GM21737 (cell line): ENCODE measurements around the gene NUP98.
A peak's percentile ranks its signal among the peaks of the same experiment; 100 is the strongest.
"Not testable (repeated sequence)": the region's sequence is repeated elsewhere in the genome, so short reads cannot be mapped to it uniquely, and the experiment has no call there.

ENCODE experiments used
- ATAC-seq: cut with Tn5 transposase; IDR thresholded peaks from one replicate; pipeline ENCODE4 v1.9.1; 2021; ENCODE audit warnings: mild to moderate bottlenecking, moderate library complexity; ENCODE audit not compliant: unreplicated experiment

NUP98 gene

DNA sequence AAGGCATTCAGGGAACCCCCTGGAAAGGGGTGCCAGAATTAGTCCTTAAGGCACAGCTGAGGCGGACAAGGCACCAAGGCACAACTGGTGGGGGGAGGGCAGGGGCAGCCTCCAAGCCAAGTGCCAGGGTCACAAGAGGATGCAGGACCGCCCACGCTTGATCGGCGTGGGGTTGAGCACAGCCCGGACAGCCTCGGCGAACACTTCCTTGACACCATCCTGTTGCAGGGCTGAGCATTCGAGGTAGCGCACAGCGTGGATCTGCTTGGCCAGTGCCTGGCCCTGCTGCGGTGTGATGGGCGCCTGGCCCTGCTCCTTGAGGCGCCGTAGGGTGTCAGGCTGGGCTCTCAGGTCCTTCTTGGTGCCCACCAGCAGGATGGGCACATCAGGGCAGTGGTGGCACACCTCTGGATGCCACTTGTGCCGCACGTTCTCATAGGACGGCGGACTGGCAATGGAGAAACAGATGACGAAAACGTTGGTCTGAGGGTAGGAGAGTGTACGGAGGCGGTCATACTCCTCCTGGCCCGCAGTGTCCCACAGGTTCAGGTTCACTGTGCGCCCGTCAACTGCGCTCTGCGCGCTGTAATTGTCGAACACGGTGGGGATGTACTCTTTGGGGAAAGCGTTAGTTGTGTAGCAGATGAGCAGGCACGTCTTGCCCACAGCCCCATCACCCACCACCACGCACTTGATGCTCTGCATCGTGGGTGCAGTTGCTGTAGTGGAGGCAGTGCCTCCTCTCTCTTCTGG lies 30.3 kb upstream of the NUP98 start:
- ATAC-seq: no peak

DNA sequence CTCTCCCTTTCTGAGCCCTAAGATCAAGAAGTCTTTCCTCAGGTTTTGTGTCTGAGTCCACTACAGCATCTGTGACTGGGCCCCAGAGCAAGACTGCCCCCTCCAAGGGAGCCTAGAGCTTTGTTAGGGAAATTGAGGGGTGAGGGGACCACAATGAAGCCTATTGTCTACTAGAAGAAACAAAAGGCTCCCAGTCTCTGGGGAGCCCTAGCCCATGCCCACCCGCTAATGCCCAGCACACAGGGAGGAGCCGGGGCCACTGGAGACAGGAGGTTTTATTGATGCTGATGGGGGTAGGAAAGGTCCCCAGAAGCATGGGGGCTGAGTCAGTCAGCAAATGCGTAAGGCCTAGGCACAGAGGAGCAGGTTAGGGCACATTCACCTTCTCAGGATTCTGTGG lies 29.4 kb upstream of the NUP98 start:
- no peak for ATAC-seq

DNA sequence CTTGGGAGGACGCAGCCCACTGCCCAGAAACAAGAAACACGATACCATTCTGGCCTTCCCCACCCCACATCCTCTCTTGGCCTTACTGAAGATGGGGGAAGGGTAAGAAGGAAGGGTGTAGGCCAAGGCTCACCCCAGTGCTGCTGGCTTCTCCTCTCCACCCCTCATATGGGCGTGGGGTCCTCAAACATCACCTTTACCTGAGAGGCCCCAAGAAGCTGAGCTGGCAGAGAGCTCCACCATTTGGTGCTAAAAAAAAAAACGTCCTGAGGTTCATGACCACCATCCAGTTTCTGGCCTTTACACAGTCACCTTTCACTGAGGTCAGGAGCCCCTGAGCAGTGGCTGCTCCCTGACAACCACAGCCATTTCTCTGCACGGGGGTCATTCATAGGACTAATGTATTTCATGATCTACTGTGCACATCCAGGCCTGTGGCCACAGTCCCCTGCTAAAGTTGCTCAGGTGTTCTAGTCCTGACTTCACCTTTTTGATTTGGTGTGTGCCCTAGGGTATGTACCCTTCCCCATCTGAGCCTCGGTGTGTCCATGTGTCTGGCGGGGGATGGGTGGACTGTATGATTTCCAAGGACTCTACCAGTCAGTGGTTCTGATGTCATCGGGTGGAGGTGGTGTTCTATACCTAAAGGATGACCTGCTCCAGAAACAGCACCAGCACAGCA lies 28.3 kb upstream of the NUP98 start:
- no peak for ATAC-seq

DNA sequence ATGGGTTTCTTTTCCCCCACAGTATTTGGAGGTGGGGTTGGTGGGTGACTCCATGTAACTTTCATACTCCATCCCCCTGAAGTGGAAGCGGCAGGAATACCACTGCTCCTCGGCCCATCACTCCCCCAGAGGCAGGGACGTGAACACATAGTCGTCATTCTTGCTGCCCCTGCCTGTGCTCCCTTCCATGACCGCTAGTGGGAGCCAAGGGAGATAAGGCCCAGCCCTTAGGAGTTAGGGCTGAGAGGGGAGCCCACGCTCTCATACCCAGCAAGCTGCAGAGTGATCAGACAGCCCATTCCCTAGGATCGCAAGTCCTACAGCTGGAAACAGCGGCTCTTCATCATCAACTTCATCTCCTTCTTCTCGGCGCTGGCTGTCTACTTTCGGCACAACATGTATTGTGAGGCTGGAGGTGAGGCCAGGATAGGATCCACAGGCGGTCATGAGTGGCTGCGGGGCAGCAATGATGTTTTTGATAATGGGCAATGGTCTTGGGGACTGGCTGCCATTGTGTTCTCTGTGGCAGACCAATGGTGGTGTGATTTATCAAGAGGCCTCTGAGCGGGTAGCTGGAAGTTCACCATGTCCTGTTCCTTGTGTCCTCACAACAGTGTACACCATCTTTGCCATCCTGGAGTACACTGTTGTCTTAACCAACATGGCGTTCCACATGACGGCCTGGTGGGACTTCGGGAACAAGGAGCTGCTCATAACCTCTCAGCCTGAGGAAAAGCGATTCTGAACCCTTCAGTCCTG lies 27.5 kb upstream of the NUP98 start:
- ATAC-seq: peak; percentile 61

DNA sequence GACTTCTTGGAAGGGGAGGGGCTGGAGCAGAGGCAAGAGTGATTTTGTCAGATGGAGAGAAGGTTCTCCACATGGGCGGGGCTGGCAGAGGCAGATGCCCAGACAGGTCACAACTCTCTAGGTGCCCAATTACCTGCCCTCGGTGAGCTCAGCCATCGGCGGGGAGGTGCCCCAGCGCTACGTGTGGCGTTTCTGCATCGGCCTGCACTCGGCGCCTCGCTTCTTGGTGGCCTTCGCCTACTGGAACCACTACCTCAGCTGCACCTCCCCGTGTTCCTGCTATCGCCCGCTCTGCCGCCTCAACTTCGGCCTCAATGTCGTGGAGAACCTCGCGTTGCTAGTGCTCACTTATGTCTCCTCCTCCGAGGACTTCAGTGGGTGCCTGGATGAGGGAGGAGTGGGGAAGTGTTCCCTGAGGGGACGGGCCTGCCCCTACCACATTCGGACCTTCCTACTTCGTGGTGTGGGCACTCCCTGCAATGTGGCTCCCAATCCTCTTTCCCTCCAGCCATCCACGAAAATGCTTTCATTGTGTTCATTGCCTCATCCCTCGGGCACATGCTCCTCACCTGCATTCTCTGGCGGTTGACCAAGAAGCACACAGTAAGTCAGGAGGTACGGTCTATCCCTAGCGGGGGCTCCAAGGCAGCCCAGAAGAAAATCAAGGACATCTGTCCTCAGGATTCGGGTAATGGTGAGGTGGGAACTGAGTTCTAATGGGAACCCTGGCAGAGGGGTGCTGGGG lies 26.6 kb upstream of the NUP98 start:
- ATAC-seq: no peak

DNA sequence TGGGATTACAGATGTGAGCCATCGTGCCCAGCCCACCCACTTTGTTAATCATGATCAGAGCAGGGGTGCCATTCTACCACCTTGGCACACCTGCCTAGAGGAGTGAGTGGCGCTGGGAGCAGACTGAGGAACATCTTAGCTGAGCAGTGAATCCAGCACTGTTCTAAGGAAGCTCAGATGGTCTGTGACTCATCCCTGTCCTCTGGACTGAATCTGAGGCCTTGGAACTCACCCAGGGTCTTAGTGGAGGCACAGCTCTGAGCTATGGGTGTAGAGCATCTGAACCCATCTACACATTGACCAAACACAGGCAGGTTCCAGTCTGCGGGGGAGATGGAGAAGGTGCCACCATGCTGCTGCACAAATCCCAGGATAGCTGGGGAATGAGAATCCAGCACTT lies 25.9 kb upstream of the NUP98 start:
- no peak for ATAC-seq

DNA sequence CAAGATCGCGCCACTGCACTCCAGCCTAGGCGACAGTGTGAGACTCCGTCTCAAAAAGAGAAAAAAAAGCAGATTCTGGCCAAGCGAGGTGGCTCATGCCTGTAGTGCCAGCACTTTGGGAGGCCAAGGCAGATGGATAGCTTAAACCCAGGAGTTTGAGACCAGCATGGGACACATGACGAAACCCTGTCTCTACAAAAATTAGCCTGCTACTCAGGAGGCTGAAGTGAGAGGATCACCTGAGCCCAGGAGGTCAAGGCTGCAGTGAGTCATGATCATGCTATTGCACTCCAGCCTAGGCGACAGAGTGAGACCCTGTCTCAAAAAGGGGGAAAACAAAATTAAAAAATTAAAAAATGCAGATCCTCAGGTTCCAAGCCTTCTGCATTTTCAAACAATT lies 25.0 kb upstream of the NUP98 start:
- ATAC-seq: no peak

DNA sequence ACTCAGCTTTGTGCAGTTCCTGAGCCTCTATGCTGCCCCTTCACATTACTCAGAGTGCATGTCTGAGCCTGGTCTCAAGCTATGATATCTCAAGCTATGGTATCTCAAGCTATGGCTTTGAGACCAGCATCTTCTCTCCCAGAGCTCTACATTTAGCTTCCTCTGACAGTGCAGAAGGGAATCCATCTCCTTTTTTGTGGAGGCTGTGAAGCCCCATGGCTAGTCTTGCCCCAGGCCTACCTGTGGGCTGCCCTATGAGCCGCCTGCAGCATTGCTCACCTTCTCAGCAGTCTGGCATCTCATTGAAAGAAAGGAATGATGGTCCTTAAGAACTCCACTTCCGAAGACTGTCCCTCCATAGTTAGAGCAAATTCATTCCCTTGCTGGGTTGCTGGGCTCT lies 23.6 kb upstream of the NUP98 start:
- no peak for ATAC-seq

DNA sequence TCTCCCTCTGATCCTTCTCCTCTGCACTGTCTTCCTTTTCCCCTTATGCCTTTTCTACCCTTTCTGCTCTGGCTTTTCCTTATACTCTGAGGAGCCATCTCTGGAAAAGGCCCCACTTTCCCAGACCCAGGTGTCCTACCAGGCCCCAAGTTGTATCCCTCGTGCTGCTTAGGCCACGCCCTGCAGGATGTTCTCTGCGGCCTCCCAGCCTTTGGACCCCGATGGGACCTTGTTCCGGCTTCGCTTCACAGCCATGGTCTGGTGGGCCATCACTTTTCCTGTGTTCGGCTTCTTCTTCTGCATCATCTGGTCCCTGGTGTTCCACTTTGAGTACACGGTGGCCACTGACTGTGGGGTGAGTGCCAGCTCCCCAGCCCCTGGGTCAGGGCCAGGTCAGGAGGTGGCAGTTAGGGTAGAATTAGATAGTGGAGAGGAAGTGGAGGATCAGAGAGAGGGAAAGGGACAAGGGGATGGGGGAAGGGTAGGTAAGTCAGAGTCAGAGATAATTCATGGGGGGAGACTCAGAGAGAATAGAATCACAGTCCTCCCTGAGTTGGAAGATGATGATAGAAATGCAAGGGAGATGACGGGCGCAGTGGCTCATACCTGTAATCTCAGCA lies 19.9 kb upstream of the NUP98 start:
- no peak for ATAC-seq

DNA sequence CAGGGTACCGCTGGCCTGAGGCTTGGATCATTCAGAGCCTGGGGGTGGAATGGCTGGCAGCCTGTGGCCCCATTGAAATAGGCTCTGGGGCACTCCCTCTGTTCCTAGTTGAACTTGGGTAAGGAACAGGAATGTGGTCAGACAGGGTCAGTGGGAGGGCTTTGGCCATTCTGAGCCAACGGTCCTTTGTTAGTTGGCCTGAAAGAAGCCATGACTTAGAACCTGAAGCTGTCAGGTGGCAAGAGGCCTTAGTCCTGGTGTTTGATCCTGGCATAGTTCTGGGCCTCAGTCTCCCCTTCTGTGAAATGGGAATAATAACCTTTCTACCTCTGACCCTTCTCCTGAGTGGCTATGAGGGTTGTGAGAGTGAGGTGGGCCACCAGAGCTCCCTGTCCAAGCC lies 19.3 kb upstream of the NUP98 start:
- no peak for ATAC-seq

DNA sequence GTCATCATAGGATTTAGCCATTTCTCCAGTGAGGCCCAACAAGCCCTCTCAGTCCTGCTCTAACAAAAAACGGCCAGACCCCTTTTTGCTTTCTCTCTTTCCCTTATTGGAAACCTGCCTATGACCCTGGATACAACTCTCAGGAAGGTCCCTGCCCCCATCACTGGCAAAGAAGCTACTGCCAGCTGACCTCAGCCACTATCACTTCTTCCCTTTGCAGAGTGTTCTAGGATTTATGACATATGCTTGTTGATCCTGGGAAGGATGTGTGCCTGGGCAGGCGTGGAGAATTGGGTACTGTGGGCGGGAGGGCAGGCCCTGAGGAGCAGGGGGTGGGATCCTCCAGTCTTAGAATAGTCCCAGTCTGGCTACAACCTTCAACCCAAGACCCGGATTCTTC lies 18.5 kb upstream of the NUP98 start:
- no peak for ATAC-seq

DNA sequence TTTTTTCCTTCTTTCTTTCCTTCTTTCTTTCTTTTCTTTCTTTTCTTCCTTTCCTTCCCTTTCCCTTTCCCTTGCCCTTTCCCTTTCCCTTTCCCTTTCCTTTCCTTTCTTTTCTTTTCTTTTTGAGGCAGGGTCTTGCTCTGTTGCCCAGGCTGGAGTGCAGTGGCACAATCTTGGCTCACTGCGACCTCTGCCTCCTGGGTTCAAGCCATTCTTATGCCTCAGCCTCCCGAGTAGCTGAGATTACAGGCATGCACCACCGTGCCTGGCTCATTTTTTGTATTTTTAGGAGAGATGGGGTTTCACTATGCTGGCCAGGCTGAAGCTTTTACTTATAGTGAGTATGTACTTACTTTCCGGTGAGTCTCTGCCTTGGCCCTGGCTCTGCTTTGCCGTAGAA lies 17.5 kb upstream of the NUP98 start:
- not testable (repeated sequence) for ATAC-seq

DNA sequence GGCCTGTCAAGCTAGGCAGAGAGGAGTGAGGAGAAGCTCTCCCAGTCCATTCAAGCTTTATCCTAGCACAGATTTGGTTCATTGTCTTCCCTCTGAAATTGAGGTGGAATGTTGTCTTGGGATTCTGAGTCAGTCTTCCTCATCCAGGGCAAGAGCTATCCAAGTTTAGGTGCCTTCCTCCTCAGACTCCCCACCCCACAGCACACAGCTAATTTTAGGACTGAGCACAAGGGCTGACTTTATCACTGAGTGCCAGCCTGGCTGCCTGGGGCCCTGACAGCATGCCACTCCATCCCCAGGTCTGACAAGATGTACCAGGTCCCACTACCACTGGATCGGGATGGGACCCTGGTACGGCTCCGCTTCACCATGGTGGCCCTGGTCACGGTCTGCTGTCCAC lies 13.6 kb upstream of the NUP98 start:
- ATAC-seq: no peak

DNA sequence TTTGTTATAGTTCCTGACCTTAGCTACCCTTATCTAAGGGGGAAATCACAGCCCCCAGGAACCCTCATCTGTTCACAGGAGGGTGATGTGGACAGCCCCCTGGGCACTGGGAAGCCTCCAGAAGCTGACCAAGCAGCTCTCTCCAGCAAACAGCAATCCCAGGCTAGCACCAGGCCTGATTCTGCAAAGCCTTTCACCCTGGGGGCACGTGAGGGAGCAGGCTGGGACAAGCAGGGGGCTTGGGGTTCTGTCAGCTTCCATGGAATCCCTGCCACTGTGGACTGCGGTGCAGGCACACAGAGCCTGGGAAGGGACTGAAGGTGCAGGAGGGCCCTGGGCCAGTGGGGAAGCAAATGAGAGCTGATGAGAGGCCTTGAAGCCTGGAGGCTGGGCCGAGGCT lies 13.1 kb upstream of the NUP98 start:
- ATAC-seq: no peak

DNA sequence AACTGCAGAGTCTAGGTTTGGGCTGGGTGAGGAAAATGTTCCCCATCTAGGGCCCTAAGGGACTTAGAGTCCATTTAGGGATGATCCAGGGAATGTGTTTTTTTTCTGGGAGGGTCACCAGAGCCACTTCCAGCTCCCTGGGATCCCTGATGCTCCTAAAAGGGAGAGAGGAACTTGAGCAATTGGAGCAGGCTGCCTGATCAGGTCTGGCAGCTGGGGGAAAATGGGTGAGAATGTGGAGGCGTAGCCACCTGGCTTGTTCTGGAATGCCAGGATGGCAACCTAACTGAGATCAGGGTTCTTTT lies 12.2 kb upstream of the NUP98 start:
- ATAC-seq: no peak

DNA sequence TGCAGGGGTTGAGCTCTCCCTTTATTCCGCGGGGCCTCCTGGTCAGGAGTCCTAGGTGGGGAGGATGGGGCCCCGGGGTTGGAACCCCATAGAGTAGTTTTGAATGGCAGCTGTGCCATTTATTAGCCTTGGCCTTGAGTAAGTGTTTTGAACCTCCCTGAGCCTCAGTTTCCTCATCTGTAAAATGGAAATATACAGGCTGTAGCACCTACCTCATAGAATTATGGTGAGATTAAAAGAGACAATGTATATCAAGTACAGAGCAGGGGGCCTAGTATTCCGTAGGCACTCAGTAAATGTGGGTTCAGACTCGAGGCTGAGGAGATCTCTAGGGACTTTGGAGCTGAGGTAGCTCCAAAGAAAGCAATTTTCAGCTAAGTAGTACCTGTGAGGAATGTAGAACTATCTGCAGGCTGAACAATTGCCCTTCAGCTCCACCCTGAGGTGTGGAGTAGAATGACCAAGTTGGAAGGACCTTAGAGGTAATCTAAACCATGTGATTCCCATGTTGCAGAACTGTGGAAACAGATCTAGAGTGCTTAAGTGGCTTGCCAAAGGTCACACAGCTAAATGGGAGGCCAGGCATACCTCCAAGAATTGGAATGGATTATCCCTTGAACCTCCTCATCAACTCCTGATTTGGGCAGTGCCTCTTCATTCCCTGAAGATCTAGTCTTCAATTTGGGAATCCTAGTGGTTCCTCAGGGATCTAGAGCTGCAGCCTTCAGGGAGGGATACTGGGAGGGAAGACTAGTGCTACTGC lies 11.7 kb upstream of the NUP98 start:
- ATAC-seq: peak; percentile 59

DNA sequence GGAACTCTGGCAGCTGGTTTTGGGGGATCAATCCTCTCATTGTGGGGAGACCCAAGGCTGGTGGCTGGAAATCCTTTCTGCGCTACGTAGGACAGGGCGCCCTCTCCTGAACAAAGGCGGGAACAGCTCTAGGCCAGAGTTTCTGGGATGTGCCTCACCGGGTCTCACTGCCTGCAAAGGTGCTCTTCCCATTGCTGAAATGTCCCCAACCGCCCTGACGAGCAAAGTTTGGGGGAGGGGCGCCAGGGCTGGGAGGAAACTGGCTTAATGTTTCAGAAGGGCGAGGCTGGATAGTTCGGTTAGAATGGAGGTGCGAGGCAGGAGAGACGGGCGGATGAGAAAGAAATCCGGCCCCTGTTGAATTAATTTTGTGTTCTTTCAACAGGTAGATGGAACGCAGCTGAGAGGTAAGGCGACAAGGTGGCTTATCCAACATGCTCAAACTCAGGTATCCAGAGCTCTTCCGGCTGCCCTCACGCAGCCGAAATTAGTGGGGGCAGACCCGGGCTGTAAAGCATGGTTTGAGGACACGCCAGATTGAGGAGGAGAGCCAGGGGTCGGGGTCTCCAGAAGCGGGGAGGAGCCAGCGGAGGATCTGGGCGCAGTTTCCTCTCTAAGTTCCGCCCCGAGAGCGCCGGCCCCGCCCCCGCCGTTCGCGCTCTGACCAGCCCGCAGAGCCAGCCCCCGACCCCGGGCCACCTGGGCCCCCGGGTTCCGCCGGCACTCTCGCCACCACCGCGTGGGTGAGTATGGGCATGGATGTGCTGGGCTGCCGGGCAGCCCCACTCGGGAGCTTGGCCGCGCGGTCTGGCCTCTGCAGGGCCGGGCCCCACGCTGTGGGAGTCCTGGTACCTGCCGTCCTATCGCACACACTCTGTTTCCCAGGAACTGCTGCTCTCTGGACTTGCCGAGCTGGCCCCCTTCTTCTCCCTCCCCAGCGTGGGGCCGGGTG lies 10.8 kb upstream of the NUP98 start, which contains the start of gene PGAP2:
Gene PGAP2 (plus strand): TSS at position 652 of the 952 bp plus-strand sequence. CDS start 2,700 bp downstream, outside the sequence.
- peak; percentile 64 for ATAC-seq

DNA sequence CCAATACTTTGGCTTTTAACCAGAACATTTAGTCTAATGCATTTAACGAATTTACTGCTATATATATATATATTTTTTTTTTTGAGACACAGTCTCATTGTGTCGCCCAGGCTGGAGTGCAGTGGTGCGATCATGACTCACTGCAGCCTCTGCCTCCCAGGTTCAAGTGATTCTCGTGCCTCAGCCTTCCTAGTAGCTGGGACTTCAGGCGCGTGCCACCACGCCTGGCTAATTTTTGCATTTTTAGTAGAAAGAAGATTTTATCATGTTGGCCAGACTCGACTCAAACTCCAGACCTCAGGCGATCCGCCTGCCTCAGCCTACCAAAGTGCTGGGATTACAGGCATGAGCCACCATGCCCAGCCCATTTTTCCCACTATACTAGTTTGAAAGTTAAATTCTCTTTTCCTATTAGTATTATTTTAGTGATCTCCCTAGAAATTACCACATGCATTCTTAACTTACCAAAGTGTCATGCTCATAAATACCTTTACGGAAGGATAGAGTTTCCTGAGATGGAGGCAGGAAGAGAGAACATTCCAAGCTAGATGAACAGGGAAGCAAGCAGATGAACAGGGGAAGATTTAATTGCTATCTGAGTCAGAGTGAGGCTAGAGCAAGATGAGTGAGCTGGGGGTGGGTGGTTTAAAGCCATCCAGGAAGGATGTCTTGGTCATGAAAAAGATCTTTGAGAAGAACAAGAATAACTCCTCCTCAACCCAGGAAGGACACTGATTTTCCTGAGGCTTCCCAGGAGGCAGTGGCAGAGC lies 6.6 kb upstream of the NUP98 start:
- no peak for ATAC-seq
